Neural progenitor cell (in vitro differentiated cells): Measurements from ENCODE around the gene KIF24. TPM values are rescaled to one million over a fixed set of nuclear protein-coding genes. Genes with fewer than 3 reads are reported as not detected.
A peak's percentile ranks its signal among the peaks of the same experiment; 100 is the strongest.

Source experiments
- DNase-seq: peaks from one replicate; pipeline ENCODE4 v3.0.0-alpha.2; 2016; ENCODE audit warnings: low spot score
- H2AFZ ChIP-seq: fragments of 200-600 bp; sonication (generic); replicated peaks from 2 replicates; pipeline ENCODE4 v1.6.1; 2016; ENCODE audit warnings: antibody characterized with exemption
- H3F3A ChIP-seq: fragments of 200-600 bp; sonication (generic); 2 replicates; pipeline ENCODE4 v1.6.1; 2016; ENCODE audit warnings: antibody characterized with exemption, low read depth
- H3K27ac ChIP-seq: fragments of 200-600 bp; sonication (generic); 2 replicates; pipeline ENCODE4 v1.5.1; 2016; ENCODE audit warnings: mild to moderate bottlenecking
- H3K27me3 ChIP-seq: fragments of 200-600 bp; sonication (generic); 2 replicates; pipeline ENCODE4 v1.6.1; 2016; ENCODE audit warnings: mild to moderate bottlenecking, moderate library complexity
- H3K36me3 ChIP-seq: fragments of 200-600 bp; sonication (generic); 2 replicates; pipeline ENCODE4 v1.5.1; 2016
- H3K4me1 ChIP-seq: fragments of 200-600 bp; sonication (generic); 2 replicates; pipeline ENCODE4 v1.6.1; 2016; ENCODE audit warnings: mixed run types
- H3K4me2 ChIP-seq: fragments of 200-600 bp; sonication (generic); 2 replicates; pipeline ENCODE4 v1.6.1; 2016
- H3K4me3 ChIP-seq: fragments of 200-600 bp; sonication (generic); 2 replicates; pipeline ENCODE4 v1.5.1; 2016
- H3K79me2 ChIP-seq: fragments of 200-600 bp; sonication (generic); 2 replicates; pipeline ENCODE4 v1.6.1; 2016; ENCODE audit warnings: low read depth
- H3K9ac ChIP-seq: fragments of 200-600 bp; sonication (generic); 2 replicates; pipeline ENCODE4 v1.6.1; 2016
- H3K9me3 ChIP-seq: fragments of 200-600 bp; sonication (generic); 2 replicates; pipeline ENCODE4 v1.5.1; 2016; ENCODE audit warnings: low read depth
- H4K20me1 ChIP-seq: fragments of 200-600 bp; sonication (generic); 2 replicates; pipeline ENCODE4 v1.6.1; 2016; ENCODE audit warnings: low read depth
- H3K27ac Mint-ChIP-seq: 3 replicates; pipeline ENCODE4 v1.8.0; 2021; ENCODE audit warnings: mixed read lengths
- H3K27me3 Mint-ChIP-seq: 2 replicates; pipeline ENCODE4 v1.8.0; 2022; ENCODE audit warnings: low read depth, mild to moderate bottlenecking, inconsistent platforms, moderate library complexity, mixed read lengths; ENCODE audit not compliant: insufficient read depth
- H3K36me3 Mint-ChIP-seq: 3 replicates; pipeline ENCODE4 v1.8.0; 2021; ENCODE audit warnings: mixed read lengths
- H3K4me1 Mint-ChIP-seq: 3 replicates; pipeline ENCODE4 v1.8.0; 2021; ENCODE audit warnings: mixed read lengths
- H3K4me3 Mint-ChIP-seq: 3 replicates; pipeline ENCODE4 v1.8.0; 2021; ENCODE audit warnings: mild to moderate bottlenecking, moderate library complexity, mixed read lengths
- H3K9me3 Mint-ChIP-seq: 3 replicates; pipeline ENCODE4 v1.8.0; 2020; ENCODE audit warnings: mixed read lengths
- EZH2 ChIP-seq: fragments of 200-600 bp; sonication (generic); IDR thresholded peaks from 2 replicates; pipeline ENCODE4 v1.6.1; 2017; ENCODE audit warnings: antibody characterized with exemption, mild to moderate bottlenecking, moderate library complexity
- EZH2phosphoT487 ChIP-seq: fragments of 200-600 bp; sonication (generic); IDR thresholded peaks from 2 replicates; pipeline ENCODE4 v1.6.1; 2017; ENCODE audit warnings: antibody characterized with exemption
- total RNA-seq: library from RNA; depleted of rRNA; stranded (reverse); fragments of >200 nt; gene quantifications from 2 replicates; pipeline ENCODE4 v1.2.3, GENCODE V29; 2015; ENCODE audit warnings: low replicate concordance
- TF ChIP-seq, protein P1 (sequence below): fragments of 200-600 bp; sonication (generic); IDR thresholded peaks from 2 replicates; pipeline ENCODE4 v1.5.1; 2017; ENCODE audit warnings: antibody characterized with exemption, mild to moderate bottlenecking

The KIF24 gene
- total RNA-seq, 1 donor from 2014 or later = 9.4 TPM

DNA sequence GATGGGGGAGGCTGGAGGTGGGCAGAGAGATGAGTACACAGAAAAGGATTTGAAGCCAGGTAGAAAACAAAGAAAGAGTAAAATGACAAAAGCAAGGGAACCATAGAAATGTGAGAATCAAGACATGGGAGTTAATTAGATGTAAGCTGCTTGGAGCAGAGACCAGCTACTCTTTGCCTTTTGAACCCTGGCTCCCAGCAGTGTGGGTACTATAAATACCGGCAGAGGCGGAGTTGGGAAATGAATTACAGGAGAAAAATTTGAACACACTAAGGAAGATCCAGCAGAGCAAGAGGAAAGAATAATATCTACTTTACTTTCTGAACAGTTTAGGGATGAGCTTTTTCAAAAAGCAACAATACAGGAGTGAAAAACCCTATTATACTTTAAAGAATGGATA is 36.5 kb downstream of the KIF24 start:
- Histone ChIP-seq H3K4me1 (peaks cover 23% of the 10 kb centered on the region), H3K27ac (peak overlapping the region; percentile 15), H3K9me3 (no peaks in the 10 kb centered on the region), H3K4me2 (peak overlapping the region; percentile 40), H4K20me1 (peaks cover 7% of the 10 kb centered on the region), H3K36me3 (no peaks in the 10 kb centered on the region), H3K4me3 (no peak overlapping the region), H3K27me3 (no peaks in the 10 kb centered on the region), H2AFZ (no peak overlapping the region), H3F3A (peaks cover 10% of the 10 kb centered on the region), H3K79me2 (no peaks in the 10 kb centered on the region), H3K9ac (no peak overlapping the region)
- Mint-ChIP-seq H3K4me3 (no peak overlapping the region), H3K27ac (no peak overlapping the region), H3K4me1 (no peaks in the 10 kb centered on the region), H3K27me3 (peaks cover 2% of the 10 kb centered on the region), H3K9me3 (no peaks in the 10 kb centered on the region), H3K36me3 (peaks cover 11% of the 10 kb centered on the region)
- DNase-seq = peak; percentile 28
- TF ChIP-seq, protein P1, sequence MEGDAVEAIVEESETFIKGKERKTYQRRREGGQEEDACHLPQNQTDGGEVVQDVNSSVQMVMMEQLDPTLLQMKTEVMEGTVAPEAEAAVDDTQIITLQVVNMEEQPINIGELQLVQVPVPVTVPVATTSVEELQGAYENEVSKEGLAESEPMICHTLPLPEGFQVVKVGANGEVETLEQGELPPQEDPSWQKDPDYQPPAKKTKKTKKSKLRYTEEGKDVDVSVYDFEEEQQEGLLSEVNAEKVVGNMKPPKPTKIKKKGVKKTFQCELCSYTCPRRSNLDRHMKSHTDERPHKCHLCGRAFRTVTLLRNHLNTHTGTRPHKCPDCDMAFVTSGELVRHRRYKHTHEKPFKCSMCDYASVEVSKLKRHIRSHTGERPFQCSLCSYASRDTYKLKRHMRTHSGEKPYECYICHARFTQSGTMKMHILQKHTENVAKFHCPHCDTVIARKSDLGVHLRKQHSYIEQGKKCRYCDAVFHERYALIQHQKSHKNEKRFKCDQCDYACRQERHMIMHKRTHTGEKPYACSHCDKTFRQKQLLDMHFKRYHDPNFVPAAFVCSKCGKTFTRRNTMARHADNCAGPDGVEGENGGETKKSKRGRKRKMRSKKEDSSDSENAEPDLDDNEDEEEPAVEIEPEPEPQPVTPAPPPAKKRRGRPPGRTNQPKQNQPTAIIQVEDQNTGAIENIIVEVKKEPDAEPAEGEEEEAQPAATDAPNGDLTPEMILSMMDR = no peak
- no peak for TF ChIP-seq EZH2phosphoT487
- TF ChIP-seq EZH2 = no peak

GRCh38 chr9:34291423-34291822 is 37.6 kb downstream of the KIF24 start:
- H3K9me3 Mint-ChIP-seq = no peaks in the 10 kb centered on the region
- no peaks in the 10 kb centered on the region for H3K36me3 ChIP-seq
- TF ChIP-seq, protein P1 = no peak
- TF ChIP-seq EZH2phosphoT487 (no peak), EZH2 (no peak)
- no peaks in the 10 kb centered on the region for H3K4me1 Mint-ChIP-seq
- H3F3A ChIP-seq = peaks cover 10% of the 10 kb centered on the region
- H3K27ac Mint-ChIP-seq = no peak overlapping the region
- no peaks in the 10 kb centered on the region for H3K9me3 ChIP-seq
- DNase-seq = no peak
- H3K27me3 Mint-ChIP-seq = peaks cover 2% of the 10 kb centered on the region
- peaks cover 23% of the 10 kb centered on the region for H3K4me1 ChIP-seq
- H3K79me2 ChIP-seq = no peaks in the 10 kb centered on the region
- no peak overlapping the region for H3K4me2 ChIP-seq
- no peak overlapping the region for H3K4me3 Mint-ChIP-seq
- no peak overlapping the region for H3K9ac ChIP-seq
- no peak overlapping the region for H2AFZ ChIP-seq
- peaks cover 7% of the 10 kb centered on the region for H4K20me1 ChIP-seq
- H3K4me3 ChIP-seq = no peak overlapping the region
- no peak overlapping the region for H3K27ac ChIP-seq
- peaks cover 12% of the 10 kb centered on the region for H3K36me3 Mint-ChIP-seq
- no peaks in the 10 kb centered on the region for H3K27me3 ChIP-seq

- Mint-ChIP-seq H3K27me3 (peaks cover 2% of the 10 kb centered on the region), H3K36me3 (peaks cover 16% of the 10 kb centered on the region), H3K27ac (no peak overlapping the region), H3K4me1 (no peaks in the 10 kb centered on the region), H3K9me3 (no peaks in the 10 kb centered on the region), H3K4me3 (no peak overlapping the region)
- no peak overlapping the region for H3K4me2 ChIP-seq
- H3K79me2 ChIP-seq = no peaks in the 10 kb centered on the region
- H3K9ac ChIP-seq = no peak overlapping the region
- peaks cover 10% of the 10 kb centered on the region for H3F3A ChIP-seq
- no peak overlapping the region for H3K4me3 ChIP-seq
- H3K27me3 ChIP-seq = no peaks in the 10 kb centered on the region
- no peak for DNase-seq
- H2AFZ ChIP-seq = no peak overlapping the region
- no peaks in the 10 kb centered on the region for H3K9me3 ChIP-seq
- H3K27ac ChIP-seq = no peak overlapping the region
- H4K20me1 ChIP-seq = peaks cover 7% of the 10 kb centered on the region
- H3K4me1 ChIP-seq = peaks cover 23% of the 10 kb centered on the region
- no peak for TF ChIP-seq EZH2phosphoT487
- TF ChIP-seq, protein P1 = no peak
- TF ChIP-seq EZH2 = no peak
- no peaks in the 10 kb centered on the region for H3K36me3 ChIP-seq
Measured at GRCh38 chr9:34291023-34291422, 38.0 kb downstream of the KIF24 start.
